Embryonic facial prominence (tissue), 1 donor: ENCODE results near the gene ASNSD1.
"Not testable (repeated sequence)": the region's sequence is repeated elsewhere in the genome, so short reads cannot be mapped to it uniquely, and the experiment has no call there.

Source experiments
- DNase-seq: peaks from one replicate; pipeline ENCODE4 v3.0.0-alpha.2; 2016; ENCODE audit errors: extremely low spot score

ASNSD1 gene

DNA sequence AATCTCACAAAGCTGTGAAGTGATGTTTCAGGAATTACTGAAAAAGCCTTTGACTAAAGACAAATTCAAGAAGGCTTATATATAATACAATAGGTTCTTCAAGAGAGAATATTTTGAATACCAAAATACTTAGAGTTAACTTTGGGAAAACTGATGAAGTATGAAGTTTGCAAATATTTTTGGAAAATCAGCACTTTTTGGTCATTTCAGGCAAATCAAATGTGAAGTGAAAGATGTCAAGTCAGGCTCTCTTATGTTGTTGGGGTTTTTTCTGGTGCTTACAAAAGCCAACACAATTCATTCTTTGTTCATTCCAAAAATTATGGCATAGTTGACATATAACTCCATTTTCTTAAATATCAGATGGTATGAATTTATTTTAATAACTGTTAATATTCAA, 14.7 kb upstream of the ASNSD1 start:
- no peak for DNase-seq

DNA sequence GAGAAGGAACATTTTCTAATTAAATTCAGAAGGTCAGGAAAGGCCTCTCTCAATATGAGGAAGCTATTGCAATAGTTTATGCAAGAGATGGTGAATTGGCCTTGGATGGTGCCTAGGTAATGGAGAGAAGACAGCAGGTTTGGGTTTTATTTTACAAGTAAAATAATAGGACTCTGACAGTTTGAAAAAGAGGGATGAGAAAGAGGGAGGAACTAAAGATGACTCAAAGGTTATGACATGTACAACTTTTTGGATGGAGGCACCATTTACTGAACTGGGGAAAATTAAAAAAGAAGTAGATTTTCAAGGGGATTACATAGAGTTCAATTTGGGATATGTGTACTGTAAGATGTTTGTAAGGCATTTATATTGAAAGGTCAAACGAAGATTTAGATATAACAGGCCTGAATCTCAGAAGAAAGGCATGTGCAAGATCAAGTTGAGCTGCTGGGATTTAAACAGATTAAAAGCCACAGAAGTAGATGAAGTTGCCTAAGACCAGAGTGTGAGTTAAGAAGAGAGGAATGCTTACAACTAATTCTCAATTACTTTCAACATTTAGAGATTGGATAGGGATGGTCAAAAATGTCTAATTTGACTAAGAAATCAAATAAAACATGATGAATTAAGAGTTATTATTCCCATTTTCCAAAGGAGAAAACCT, 12.3 kb upstream of the ASNSD1 start:
- no peak for DNase-seq

DNA sequence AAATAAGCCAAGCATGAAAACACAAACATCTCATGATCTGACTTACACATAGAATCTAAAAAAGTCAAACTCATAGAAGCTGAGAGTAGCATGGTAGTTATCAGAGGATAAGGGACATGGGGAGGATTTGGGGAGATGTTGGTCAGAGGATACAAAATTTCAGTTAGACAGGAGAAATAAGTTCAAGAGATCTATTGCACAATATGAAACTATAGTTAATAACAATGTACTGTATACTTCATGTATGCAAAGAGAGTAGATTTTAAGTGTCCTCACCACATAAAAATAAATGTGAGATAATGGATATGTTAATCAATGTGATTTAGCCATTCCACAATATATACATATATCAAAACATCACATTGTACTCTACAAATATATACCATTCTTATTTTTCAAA, 10.0 kb upstream of the ASNSD1 start:
- no peak for DNase-seq

DNA sequence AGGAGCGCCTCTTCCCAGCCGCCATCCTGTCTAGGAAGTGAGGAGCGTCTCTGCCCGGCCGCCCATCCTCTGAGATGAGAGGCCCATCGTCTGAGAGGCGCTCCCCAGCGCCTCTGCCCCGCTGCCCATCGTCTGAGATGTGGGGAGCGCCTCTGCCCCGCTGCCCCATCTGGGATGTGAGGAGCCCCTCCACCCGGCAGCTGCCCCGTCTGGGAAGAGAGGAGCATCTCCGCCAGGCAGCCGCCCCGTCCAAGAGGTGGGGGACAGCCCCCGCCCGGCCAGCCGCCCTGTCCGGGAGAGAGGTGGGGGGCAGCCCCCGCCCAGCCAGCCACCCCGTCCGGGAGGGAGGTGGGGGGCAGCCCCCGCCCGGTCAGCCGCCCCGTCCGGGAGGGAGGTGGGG, 7.8 kb upstream of the ASNSD1 start:
- DNase-seq = not testable (repeated sequence)

DNA sequence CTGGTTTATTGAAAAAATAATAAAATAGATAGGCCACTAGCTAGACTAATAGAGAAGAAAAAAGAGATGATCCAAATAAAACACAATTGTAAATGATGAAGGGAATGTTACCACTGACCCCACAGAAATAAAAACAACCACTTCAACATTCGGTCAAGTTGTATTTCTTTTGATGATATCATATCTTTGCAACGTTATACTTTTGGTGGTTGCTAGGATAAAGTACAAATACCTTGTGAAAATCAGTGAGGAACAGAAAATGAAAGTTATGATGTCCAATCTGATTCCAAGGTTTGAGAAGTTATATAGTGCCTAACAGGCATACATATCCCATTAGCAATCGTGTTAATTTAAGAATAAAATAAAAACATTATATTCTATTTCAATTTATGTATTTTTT, 6.6 kb upstream of the ASNSD1 start:
- DNase-seq = no peak

DNA sequence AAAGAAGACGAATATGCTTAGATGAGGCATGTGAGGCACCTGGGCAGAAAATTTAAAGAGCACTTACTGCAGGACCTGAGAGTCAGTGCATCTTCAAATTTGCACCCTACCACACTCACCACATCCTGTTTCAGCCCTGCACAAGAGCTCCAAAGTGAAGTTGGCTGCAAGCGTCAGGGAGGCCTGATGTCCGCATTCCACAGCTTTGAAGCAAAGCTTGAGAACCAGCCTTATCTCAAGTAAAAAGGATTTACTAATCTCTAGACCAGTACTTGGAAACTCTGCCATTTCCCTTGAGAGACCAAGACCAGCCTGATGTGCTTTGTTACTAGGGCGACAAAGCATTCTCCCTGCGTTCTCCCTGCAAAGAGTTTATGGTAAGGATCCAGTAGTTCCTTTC, 3.4 kb upstream of the ASNSD1 start:
- no peak for DNase-seq

DNA sequence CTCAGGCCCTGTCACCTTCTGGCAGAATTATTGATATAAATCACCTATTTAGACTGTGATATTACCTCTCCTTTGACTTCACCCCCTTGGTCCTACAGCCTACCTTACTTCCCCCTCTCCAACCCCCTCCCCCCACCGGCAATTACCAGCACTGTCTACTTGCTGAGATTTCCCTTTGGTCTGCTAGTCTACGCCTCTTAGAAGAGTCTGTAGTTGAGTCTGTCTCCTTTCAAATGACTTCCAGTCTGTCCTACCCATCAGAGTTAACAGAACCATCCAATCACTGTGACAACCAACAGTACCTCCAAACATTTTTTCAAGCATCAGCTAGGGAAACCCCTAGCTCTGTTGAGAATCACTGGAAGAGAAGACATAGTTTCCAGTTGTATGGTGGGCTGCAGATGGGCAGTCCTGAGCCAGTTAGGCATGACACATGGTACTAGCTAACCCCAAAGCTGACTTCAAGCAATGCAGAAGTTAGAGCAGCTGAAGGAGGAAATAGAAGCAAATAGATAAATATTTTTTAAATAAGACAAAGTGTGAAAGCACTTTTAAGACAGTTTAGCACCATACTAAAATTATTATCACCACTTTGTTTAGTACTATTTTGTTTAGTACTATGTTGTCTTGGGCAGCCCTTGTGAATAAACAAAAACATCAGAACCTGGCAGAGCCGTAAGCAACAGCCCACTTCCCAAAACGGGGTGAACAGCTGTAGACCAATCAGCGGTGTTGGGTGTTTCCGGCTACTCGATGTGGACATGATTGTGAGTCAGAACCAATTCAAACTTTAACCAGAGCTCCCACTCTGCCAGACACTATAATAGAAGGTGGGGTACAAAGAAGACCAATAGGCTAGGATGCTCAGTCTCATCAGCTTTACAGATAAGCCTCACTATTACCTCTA, 2.7 kb upstream of the ASNSD1 start:
- no peak for DNase-seq

DNA sequence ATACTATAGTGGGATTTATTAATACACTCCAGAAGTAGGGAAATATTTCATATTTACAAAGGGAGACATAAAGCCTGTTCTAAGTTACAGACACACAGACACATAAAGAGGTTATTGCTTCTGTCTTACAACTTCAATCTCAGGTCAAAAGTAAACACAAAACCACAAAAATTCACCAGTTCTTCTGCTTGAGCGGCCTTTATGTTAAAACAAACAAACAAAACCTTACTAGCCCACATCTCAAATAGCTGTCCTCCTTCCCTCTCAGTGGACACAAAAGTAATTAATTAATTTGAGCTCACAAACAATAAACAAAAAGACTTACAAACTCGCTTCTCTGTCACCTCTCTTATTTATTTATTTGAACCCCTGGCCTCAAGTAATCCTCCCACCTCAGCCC, 1.5 kb upstream of the ASNSD1 start:
- DNase-seq = no peak

DNA sequence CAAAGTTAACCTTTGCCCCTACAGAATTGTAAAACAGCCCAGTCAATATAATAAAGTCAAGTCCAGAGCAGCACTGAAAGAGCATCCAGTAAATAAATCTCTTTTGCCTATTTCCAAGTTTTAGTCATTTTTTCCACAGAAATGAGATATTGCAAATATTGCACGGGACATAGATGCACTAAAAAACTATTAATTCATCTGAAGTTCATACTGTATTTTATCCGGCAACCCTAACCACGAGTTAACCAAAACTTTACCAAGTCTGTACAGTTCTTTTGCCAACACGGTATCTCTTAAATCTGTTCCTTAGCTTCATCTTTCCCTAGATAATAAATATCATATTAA, 484 bp upstream of the ASNSD1 start:
- no peak for DNase-seq

DNA sequence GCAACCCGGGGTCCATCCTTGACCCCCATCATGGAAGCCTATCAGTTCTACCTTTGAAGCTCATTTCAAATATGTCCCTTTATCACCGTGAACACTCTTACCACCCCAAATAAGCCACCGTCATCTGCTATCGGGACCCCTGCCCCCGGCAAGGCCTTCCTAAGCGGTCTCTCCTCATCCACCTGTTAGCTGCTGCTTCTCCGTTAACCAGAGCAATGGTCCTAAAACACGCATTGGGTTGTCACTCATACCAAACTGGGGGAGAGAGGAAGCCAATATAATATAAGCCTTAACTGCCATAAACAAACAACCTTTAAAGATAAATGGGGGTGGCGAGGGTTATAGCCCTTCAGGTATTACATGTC, 680 bp downstream of the ASNSD1 start:
- DNase-seq = no peak

DNA sequence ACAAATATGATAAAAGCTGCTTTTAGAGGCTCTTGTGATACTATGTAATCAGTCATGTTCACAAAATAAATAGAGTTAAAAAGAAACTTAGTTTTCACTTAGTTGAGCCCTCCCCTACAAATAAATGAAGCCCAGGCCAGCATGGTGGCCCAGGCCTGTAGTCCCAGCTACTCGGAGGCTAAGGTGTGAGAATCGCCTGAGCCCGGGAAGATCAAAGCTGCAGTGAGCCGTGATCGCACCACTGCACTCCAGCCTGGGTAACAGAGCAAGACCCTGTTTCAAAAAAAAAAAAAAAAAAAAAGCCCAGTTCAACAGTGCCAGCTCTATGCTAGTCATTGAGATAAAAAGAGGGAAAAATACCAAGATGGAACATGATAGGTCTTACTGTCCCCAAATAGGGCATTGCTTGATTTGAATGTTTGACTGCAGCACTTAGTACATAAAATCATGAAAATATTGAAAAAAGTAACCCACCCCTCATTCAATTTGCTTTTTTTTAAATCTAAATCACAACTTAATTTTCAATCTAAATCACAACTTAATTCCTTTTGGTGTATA, 1.5 kb downstream of the ASNSD1 start:
- no peak for DNase-seq

DNA sequence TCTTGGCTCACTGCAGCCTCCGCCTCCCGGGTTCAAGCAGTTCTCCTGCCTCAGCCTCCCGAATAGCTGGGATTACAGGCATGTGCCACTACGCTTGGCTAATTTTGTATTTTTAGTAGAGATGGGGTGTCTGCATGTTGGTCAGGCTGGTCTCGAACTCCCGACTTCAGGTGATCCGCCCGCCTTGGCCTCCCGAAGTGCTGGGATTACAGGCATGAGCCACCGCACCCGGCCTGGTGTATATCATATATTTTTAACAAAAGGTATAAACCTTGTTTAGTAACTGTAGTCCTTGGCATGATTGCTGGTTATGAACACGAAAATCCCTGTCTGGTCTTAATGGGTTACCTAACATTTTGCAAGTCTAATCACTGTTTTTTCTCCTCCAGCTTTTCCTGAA, 2.1 kb downstream of the ASNSD1 start:
- DNase-seq = not testable (repeated sequence)

DNA sequence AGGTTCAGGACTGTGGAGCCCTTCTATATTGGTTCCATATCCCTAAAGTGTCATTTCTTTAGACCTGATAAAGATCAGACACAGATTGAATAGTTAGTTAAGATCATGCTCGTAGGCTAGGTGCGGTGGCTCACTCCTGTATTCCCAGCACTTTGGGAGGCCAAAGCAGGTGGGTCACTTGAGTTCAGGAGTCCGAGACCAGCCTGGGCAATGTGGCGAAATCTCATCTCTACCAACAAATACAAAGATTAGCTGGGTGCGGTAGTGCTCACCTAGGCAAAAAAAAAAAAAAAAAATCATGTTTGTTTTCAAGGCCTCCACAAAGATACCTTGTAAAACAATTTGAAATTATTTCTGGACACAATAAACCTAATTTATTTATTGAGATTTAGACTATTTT, 8.7 kb downstream of the ASNSD1 start:
- DNase-seq = no peak

DNA sequence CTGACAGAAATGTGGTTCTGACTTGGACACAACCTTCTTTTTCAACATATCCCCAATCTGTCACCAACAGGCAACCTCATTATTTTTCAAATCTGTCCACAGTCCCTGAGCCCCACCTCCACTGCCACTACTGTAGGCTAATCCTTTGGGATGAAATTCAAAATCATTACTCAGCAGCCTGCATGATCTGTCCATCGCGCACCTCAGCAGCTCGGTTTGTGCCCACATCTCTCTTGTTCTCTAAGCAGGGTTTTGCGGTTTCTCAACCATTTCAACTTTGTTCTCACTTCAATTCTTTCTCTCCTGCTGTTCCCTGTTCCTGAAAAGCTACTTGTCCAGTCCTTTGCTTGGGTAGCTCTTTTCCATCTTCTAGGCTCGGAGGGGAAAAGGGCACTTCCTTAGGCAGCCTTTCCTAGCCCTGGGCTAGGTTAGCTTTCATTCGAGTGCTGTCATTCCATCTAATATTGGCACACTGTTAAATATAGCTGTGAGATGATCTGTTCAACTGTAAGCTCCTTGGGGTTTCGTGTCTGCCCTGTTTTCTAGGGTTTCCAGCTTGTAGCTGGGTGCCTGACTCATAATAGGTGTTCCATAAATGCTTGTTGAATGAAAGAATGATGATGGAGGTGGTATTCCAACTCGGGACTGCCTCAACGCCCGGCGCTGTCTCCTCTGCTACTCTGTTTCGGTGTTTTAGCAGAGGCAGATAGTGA, 12.6 kb downstream of the ASNSD1 start:
- no peak for DNase-seq

DNA sequence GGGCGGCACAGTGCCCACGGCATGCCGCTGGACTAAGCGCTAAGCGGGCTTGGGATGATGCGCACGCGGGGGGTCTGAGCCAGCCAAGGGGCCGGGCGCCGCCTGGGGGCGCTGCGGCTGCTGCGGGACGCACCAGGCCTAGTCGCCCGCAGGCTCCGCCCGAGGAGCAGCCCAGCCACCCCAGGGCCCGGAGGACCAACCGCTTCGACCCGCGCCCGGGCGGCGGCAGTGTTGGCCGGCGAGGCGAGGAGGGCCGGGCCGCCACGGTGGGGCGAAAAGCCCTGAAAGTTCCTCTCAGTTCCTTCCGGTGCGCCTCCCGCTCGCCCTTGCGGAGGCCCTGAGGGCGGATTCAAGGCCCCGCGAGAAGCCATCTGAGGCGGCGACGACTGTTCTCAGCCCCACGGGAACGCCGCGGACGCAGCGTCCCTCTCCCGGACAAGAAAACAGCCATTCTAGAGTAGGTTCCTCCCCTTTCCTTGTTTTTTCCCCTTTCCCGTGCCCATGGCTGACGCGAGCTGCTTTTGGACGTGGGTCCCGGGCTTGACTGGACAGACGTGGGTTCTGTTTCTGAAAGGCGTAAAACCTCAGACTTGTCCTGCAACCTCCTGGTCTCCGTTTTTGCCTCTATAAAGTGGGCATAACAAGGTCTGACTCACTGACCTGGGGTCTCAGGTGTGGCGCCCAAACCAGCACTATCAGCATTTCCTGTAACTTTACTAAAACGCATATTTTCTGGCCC, 13.3 kb downstream of the ASNSD1 start, which contains the start of gene ANKAR:
Gene ANKAR, plus strand, starts transcription at position 297 of the 739 bp plus-strand sequence. CDS start 1,821 bp downstream, outside the sequence.
- peak; percentile 41 for DNase-seq

DNA sequence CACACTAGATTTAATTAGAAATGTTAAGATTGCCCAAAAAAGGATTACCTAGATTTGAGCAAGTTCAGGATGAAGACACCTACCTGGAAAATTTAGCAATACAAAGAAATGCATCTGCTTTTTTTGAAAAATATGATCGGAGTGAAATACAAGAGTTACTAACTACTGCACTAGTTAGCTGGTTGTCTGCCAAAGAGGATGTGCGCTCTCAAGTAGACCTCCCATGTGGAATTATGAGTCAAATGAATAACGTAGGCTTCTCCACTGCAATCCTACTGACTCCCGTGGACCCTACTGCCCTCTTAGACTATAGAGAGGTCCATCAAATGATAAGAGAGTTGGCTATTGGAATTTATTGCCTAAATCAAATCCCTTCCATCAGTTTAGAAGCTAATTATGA, 15.2 kb downstream of the ASNSD1 start:
- no peak for DNase-seq

DNA sequence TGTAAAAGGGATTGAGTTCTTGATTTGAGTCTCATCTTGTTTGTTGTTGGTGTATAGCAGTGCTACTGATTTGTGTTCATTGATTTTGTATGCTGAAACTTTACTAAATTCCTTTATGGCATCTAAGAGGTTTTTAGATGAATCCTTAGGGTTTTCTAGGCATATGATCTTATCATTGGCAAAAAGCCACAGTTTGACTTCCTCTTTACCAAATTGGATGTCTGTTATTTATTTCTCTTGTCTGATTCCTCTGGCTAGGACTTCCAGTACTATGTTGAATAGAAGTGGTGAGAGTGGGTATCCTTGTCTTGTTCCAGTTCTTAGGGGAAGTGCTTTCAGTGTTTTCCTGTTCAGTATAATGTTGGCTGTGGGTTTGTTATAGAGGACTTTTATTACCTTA, 18.0 kb downstream of the ASNSD1 start:
- no peak for DNase-seq

DNA sequence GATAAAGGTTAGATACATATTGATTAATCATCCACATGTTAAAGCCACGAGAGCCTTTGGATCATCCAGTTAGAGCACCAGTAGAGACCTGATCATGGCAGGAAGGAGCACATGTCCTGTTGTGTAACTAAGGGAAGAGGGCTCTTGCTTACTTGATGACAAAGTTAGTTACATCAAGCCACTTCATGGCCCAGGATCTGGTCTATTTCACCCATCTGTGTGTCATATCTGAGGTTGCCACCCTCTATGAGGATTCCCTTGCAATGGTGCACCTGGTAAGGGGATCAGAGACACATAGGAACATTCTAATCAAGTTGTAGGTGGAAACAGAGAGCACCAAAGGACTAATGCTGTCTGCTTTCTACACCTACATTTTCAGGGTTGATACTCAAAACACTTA, 19.9 kb downstream of the ASNSD1 start:
- DNase-seq = no peak

DNA sequence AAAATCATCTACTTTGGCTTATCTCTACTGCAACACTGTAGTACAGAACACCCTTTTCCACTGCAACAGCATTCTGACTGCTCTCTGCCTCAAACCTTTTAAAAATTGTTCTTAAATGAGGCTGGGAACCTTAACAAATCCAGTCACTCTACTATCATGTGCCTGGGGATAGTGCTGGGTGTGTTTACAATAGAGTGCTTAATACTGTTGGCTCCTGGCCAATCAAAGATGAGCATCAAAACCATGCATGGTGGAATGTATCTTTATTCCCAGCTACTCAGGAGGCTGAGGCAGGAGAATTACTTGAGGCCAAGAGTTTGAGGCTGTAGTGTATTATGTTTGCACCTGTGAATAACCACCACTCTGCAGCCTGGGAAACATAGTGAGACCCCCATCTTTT, 20.6 kb downstream of the ASNSD1 start:
- DNase-seq = no peak

DNA sequence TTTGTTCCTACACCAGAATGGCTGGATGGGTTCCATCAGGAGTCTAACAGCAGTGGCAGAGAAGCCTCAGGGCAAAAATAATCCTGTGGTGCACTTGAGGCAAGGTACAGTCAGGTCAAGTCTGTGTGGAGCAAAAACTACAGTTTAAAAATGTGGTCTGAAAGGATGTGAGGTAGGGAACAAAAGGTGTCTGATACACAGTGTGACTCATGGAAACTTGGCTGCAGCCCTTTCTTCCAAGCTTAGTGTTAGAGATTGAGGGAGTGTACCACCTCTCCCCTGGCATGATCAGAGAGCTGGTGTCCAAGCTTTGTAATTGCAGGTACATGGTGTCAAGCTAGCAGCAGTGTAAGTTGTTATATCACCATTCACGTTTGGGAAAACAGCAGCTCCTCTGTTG, 22.1 kb downstream of the ASNSD1 start:
- no peak for DNase-seq

DNA sequence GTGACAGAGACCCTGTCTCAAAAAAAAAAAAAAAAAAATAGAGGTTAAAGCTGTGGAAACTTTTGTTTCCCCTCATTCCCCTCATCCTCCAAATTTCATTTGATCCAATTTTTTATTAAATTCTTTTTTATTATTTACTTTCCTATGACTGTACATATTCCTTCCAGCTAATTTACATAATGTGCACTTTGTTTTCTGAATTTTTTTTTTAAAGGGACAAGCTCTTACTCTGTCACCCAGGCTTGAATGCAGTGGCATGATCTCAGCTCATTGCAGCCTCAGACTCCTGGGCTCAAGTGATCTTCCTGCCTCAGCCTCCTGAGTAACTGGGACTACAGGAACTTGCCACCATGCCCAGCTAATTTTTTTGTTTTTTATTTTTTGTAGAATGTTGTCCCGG, 23.6 kb downstream of the ASNSD1 start:
- no peak for DNase-seq
